Liver (tissue), 9 donors: Measurements from ENCODE around the gene NOP10. TPM values are rescaled to one million over a fixed set of nuclear protein-coding genes. Genes with fewer than 3 reads are reported as not detected.

ENCODE experiments used
- DNase-seq: peaks from one replicate; pipeline ENCODE4 v3.0.0-alpha.2; 2017; ENCODE audit warnings: low spot score
- H3K27ac ChIP-seq, 2 donors: one replicate each; pipeline ENCODE4 v1.7.0; 2013; ENCODE audit warnings: inconsistent platforms in 2 of 2, low read length in 2 of 2, control low read depth in 1 of 2, low read depth in 1 of 2, mild to moderate bottlenecking in 1 of 2
- H3K27me3 ChIP-seq, 4 donors: one replicate each; pipeline versions ENCODE4 v1.6.1 to v1.7.0; 2013; ENCODE audit warnings: low read length in 3 of 4, inconsistent platforms in 1 of 4, mild to moderate bottlenecking in 1 of 4, moderate library complexity in 1 of 4; ENCODE audit not compliant: control insufficient read depth in 4 of 4, insufficient read depth in 4 of 4
- H3K36me3 ChIP-seq, 4 donors: one replicate each; pipeline versions ENCODE4 v1.6.1 to v1.7.0; 2013; ENCODE audit warnings: low read length in 3 of 4, mild to moderate bottlenecking in 3 of 4, low read depth in 1 of 4, moderate library complexity in 1 of 4; ENCODE audit not compliant: control insufficient read depth in 4 of 4, insufficient read depth in 3 of 4
- H3K4me1 ChIP-seq, 4 donors: one replicate each; pipeline versions ENCODE4 v1.6.1 to v1.7.0; 2013; ENCODE audit warnings: low read length in 3 of 4, mild to moderate bottlenecking in 3 of 4, moderate library complexity in 1 of 4; ENCODE audit not compliant: control insufficient read depth in 4 of 4, insufficient read depth in 4 of 4
- H3K4me3 ChIP-seq, 3 donors: one replicate each; pipeline versions ENCODE4 v1.6.1 to v1.7.0; 2013; ENCODE audit warnings: low read length in 3 of 3, control low read depth in 1 of 3, low read depth in 1 of 3, mild to moderate bottlenecking in 1 of 3
- H3K9ac ChIP-seq, 2 donors: one replicate each; pipeline ENCODE4 v1.7.0; 2013; ENCODE audit warnings: low read length in 2 of 2, mild to moderate bottlenecking in 2 of 2, moderate library complexity in 2 of 2, control low read depth in 1 of 2, low read depth in 1 of 2
- H3K9me3 ChIP-seq, 4 donors: one replicate each; pipeline versions ENCODE4 v1.6.1 to v1.7.0; 2013; ENCODE audit warnings: low read length in 3 of 4; ENCODE audit not compliant: control insufficient read depth in 4 of 4
- EGR1 ChIP-seq, 2 donors: IDR thresholded peaks; 2 replicates each; pipeline ENCODE4 v1.6.1; 2016 to 2018; ENCODE audit warnings: antibody characterized with exemption in 2 of 2, low read depth in 2 of 2
- FOXA1 ChIP-seq: IDR thresholded peaks from 2 replicates; pipeline ENCODE4 v1.6.1; 2016; ENCODE audit warnings: antibody characterized with exemption
- FOXA2 ChIP-seq: IDR thresholded peaks from 2 replicates; pipeline ENCODE4 v1.6.1; 2016; ENCODE audit warnings: antibody characterized with exemption
- GABPA ChIP-seq, 2 donors: IDR thresholded peaks in 1 of 2; conservative IDR thresholded peaks in 1 of 2; 2 replicates each; pipeline ENCODE4 v1.6.1; 2016; ENCODE audit warnings: antibody characterized with exemption in 2 of 2, mild to moderate bottlenecking in 1 of 2, moderate library complexity in 1 of 2
- HNF4A ChIP-seq, 2 donors: conservative IDR thresholded peaks; 2 replicates each; pipeline ENCODE4 v1.6.1; 2016; ENCODE audit warnings: antibody characterized with exemption in 2 of 2, mild to moderate bottlenecking in 2 of 2
- HNF4G ChIP-seq: IDR thresholded peaks from 2 replicates; pipeline ENCODE4 v1.6.1; 2016; ENCODE audit warnings: antibody characterized with exemption
- JUND ChIP-seq, 2 donors: IDR thresholded peaks; 2 replicates each; pipeline ENCODE4 v1.6.1; 2016; ENCODE audit warnings: antibody characterized with exemption in 2 of 2
- NR2F2 ChIP-seq: IDR thresholded peaks from 2 replicates; pipeline ENCODE4 v1.6.1; 2016; ENCODE audit warnings: antibody characterized with exemption
- RAD21 ChIP-seq, 2 donors: IDR thresholded peaks; 2 replicates each; pipeline ENCODE4 v1.6.1; 2016; ENCODE audit warnings: antibody characterized with exemption in 2 of 2, mild to moderate bottlenecking in 2 of 2
- RXRA ChIP-seq, 2 donors: IDR thresholded peaks; 2 replicates each; pipeline ENCODE4 v1.6.1; 2017 to 2018; ENCODE audit warnings: antibody characterized with exemption in 2 of 2, mild to moderate bottlenecking in 1 of 2
- SP1 ChIP-seq: IDR thresholded peaks from 2 replicates; pipeline ENCODE4 v1.6.1; 2018; ENCODE audit warnings: antibody characterized with exemption, mild to moderate bottlenecking
- TAF1 ChIP-seq: conservative IDR thresholded peaks from 2 replicates; pipeline ENCODE4 v1.6.1; 2016; ENCODE audit warnings: antibody characterized with exemption, mild to moderate bottlenecking
- YY1 ChIP-seq: IDR thresholded peaks from 2 replicates; pipeline ENCODE4 v1.6.1; 2016; ENCODE audit warnings: antibody characterized with exemption, mild to moderate bottlenecking
- WGBS: extraction: QIAGEN DNeasy Blood & Tissue Kit; methylation state at CpG from one replicate; pipeline ENCODE4 v1.1.7; 2013; 5-methylcytosine and 5-hydroxymethylcytosine counted together
- polyA plus RNA-seq, 2 donors: library from polyadenylated mRNA; stranded (reverse) in 1 of 2; unstranded in 1 of 2; fragments of 200-250 nt in 1 of 2; fragments of >200 nt in 1 of 2; fragmentation: Nextera tagmentation in 1 of 2; extraction: Ambion mirVana in 1 of 2; gene quantifications; one replicate each; pipeline versions ENCODE4 v1.2.1 to v1.2.3, GENCODE V29; 2013 to 2015
- total RNA-seq, 2 donors: library from RNA; depleted of rRNA; stranded (reverse); fragments of >200 nt; gene quantifications; one replicate each; pipeline ENCODE4 v1.2.3, GENCODE V29; 2014
- TF ChIP-seq, protein P1 (sequence below): IDR thresholded peaks from 2 replicates; pipeline ENCODE4 v1.6.1; 2016; ENCODE audit warnings: antibody characterized with exemption
- TF ChIP-seq, protein P2 (sequence below): IDR thresholded peaks from 2 replicates; pipeline ENCODE4 v1.6.1; 2016; ENCODE audit warnings: antibody characterized with exemption, mild to moderate bottlenecking
- TF ChIP-seq, protein P3 (sequence below): fragments of 150-350 bp; IDR thresholded peaks from 2 replicates; pipeline ENCODE4 v1.5.1; 2017; ENCODE audit warnings: improper control_type of control experiment, low read depth, low read length; ENCODE audit not compliant: missing input control
- TF ChIP-seq, protein P4 (sequence below): IDR thresholded peaks from 2 replicates; pipeline ENCODE4 v1.6.1; 2016; ENCODE audit warnings: antibody characterized with exemption
- TF ChIP-seq, protein P5 (sequence below): IDR thresholded peaks from 2 replicates; pipeline ENCODE4 v1.6.1; 2016; ENCODE audit warnings: antibody characterized with exemption
- donor health status: healthy.
- donor health status: healthy.
- donor health status: healthy.
- donor health status: healthy.
- donor health status: healthy.

Gene NOP10
- total and polyA plus RNA-seq, 4 donors: 104 to 223 (median 125) TPM

DNA sequence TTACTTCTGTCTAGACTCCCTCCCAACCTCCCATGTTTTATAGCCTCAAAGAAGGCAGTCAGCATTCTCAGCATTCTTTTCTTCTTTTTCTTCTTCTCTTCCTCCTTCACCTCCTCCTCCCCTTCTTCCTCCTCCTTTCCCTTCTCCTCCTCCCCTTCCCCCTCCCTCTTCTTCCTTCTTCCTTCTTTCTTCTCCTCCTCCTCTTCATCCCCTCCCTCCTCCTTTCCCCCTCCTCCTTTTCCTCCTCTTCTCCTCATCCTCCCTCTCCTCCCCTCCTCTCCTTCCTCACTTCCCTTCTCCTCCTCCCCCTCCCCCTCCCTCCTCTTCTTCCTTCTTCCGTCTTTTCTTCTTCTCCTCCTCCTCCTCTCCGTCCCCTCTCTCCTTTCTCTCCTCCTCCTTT is 27.7 kb upstream of the NOP10 start:
- Histone ChIP-seq H3K9me3 (no peaks in the 10 kb centered on the region), H3K4me3 (no peak overlapping the region), H3K27ac (no peak overlapping the region), H3K9ac (no peak overlapping the region), H3K36me3 (no peaks in the 10 kb centered on the region), H3K4me1 (peaks cover 0 to 19% (median 12%) of the 10 kb centered on the region in 4 donors), H3K27me3 (no peaks in the 10 kb centered on the region)
- TF ChIP-seq NR2F2 (no peak), HNF4G (no peak), GABPA (IDR thresholded peaks at IDR 0.05 in 1 of 2, conservative IDR thresholded peaks at IDR 0.05 in 1 of 2) (no peak), EGR1 (IDR thresholded peaks at IDR 0.05; ENCODE audit: low read depth in 2 of 2) (no peak), JUND (IDR thresholded peaks at IDR 0.05) (no peak), TAF1 (no peak), FOXA1 (no peak), RAD21 (IDR thresholded peaks at IDR 0.05) (no peak), HNF4A (conservative IDR thresholded peaks at IDR 0.05) (no peak), RXRA (IDR thresholded peaks at IDR 0.05) (no peak), YY1 (no peak), FOXA2 (no peak), SP1 (no peak)
- TF ChIP-seq, protein P1, sequence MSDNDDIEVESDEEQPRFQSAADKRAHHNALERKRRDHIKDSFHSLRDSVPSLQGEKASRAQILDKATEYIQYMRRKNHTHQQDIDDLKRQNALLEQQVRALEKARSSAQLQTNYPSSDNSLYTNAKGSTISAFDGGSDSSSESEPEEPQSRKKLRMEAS: no peak
- TF ChIP-seq, protein P2, sequence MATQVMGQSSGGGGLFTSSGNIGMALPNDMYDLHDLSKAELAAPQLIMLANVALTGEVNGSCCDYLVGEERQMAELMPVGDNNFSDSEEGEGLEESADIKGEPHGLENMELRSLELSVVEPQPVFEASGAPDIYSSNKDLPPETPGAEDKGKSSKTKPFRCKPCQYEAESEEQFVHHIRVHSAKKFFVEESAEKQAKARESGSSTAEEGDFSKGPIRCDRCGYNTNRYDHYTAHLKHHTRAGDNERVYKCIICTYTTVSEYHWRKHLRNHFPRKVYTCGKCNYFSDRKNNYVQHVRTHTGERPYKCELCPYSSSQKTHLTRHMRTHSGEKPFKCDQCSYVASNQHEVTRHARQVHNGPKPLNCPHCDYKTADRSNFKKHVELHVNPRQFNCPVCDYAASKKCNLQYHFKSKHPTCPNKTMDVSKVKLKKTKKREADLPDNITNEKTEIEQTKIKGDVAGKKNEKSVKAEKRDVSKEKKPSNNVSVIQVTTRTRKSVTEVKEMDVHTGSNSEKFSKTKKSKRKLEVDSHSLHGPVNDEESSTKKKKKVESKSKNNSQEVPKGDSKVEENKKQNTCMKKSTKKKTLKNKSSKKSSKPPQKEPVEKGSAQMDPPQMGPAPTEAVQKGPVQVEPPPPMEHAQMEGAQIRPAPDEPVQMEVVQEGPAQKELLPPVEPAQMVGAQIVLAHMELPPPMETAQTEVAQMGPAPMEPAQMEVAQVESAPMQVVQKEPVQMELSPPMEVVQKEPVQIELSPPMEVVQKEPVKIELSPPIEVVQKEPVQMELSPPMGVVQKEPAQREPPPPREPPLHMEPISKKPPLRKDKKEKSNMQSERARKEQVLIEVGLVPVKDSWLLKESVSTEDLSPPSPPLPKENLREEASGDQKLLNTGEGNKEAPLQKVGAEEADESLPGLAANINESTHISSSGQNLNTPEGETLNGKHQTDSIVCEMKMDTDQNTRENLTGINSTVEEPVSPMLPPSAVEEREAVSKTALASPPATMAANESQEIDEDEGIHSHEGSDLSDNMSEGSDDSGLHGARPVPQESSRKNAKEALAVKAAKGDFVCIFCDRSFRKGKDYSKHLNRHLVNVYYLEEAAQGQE: no peak
- TF ChIP-seq, protein P3, sequence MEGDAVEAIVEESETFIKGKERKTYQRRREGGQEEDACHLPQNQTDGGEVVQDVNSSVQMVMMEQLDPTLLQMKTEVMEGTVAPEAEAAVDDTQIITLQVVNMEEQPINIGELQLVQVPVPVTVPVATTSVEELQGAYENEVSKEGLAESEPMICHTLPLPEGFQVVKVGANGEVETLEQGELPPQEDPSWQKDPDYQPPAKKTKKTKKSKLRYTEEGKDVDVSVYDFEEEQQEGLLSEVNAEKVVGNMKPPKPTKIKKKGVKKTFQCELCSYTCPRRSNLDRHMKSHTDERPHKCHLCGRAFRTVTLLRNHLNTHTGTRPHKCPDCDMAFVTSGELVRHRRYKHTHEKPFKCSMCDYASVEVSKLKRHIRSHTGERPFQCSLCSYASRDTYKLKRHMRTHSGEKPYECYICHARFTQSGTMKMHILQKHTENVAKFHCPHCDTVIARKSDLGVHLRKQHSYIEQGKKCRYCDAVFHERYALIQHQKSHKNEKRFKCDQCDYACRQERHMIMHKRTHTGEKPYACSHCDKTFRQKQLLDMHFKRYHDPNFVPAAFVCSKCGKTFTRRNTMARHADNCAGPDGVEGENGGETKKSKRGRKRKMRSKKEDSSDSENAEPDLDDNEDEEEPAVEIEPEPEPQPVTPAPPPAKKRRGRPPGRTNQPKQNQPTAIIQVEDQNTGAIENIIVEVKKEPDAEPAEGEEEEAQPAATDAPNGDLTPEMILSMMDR: no peak
- TF ChIP-seq, protein P4, sequence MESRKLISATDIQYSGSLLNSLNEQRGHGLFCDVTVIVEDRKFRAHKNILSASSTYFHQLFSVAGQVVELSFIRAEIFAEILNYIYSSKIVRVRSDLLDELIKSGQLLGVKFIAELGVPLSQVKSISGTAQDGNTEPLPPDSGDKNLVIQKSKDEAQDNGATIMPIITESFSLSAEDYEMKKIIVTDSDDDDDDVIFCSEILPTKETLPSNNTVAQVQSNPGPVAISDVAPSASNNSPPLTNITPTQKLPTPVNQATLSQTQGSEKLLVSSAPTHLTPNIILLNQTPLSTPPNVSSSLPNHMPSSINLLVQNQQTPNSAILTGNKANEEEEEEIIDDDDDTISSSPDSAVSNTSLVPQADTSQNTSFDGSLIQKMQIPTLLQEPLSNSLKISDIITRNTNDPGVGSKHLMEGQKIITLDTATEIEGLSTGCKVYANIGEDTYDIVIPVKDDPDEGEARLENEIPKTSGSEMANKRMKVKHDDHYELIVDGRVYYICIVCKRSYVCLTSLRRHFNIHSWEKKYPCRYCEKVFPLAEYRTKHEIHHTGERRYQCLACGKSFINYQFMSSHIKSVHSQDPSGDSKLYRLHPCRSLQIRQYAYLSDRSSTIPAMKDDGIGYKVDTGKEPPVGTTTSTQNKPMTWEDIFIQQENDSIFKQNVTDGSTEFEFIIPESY: no peak
- TF ChIP-seq, protein P5, sequence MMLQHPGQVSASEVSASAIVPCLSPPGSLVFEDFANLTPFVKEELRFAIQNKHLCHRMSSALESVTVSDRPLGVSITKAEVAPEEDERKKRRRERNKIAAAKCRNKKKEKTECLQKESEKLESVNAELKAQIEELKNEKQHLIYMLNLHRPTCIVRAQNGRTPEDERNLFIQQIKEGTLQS: no peak
- WGBS: 63% methylated on average over 2 of the region's 2 CpGs
- no peak for DNase-seq
